Duodenal mucosa (tissue), 2 donors: ENCODE results near the gene HBP1.
"Not testable (repeated sequence)": the region's sequence is repeated elsewhere in the genome, so short reads cannot be mapped to it uniquely, and the experiment has no call there.

Source experiments
- H3K27ac ChIP-seq: one replicate; pipeline ENCODE4 v1.7.0; 2013; ENCODE audit warnings: low read depth, low read length
- H3K27me3 ChIP-seq, 2 donors: one replicate each; pipeline ENCODE4 v1.7.0; 2013; ENCODE audit warnings: low read length in 2 of 2, control low read depth in 1 of 2; ENCODE audit not compliant: insufficient read depth in 2 of 2, control insufficient read depth in 1 of 2
- H3K36me3 ChIP-seq, 2 donors: one replicate each; pipeline ENCODE4 v1.7.0; 2013; ENCODE audit warnings: low read length in 2 of 2, control low read depth in 1 of 2; ENCODE audit not compliant: insufficient read depth in 2 of 2, control insufficient read depth in 1 of 2
- H3K4me1 ChIP-seq, 2 donors: one replicate each; pipeline ENCODE4 v1.7.0; 2013; ENCODE audit warnings: low read length in 2 of 2, control low read depth in 1 of 2; ENCODE audit not compliant: insufficient read depth in 2 of 2, control insufficient read depth in 1 of 2
- H3K4me3 ChIP-seq, 2 donors: one replicate each; pipeline ENCODE4 v1.7.0; 2013; ENCODE audit warnings: low read length in 2 of 2, low read depth in 1 of 2
- H3K9ac ChIP-seq, 2 donors: one replicate each; pipeline ENCODE4 v1.7.0; 2013; ENCODE audit warnings: low read length in 2 of 2, low read depth in 1 of 2
- H3K9me3 ChIP-seq, 2 donors: one replicate each; pipeline ENCODE4 v1.7.0; 2013; ENCODE audit warnings: low read length in 2 of 2, control low read depth in 1 of 2; ENCODE audit not compliant: control insufficient read depth in 1 of 2

Gene HBP1

DNA sequence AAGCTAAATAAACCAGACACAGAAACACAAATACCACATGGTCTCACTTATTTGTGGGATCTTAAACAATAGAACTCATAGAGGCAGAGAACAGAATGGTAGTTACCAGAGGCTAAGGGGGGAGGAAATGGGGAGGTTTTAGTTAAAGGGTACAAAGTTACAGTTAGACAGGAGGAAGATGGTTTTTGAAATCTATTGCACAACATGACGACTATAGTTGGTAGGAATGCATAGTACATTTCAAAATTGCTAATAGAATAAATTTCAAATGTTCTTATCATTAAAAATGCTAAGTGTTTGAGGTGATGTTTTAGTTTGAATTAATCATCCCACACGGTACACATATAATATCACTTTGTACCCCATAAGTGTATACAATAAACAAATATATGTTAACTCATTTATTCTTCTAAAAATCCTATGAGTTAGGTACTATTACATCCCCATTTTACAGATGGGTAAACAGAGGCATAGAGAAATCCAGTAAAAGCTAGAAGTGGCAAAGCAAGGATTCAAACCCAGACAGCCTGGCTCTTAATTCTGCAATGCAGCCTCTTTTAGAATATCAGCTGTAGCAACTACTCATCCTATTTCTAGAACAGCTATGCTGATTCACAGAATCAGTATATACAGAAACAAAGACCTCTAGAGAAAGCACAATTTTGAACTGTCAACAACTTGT is 50.9 kb downstream of the HBP1 start:
- Histone ChIP-seq H3K36me3 (peaks cover 0 to 11% of the 10 kb centered on the region in 2 donors), H3K9me3 (no peaks in the 10 kb centered on the region), H3K27me3 (no peaks in the 10 kb centered on the region), H3K27ac (no peak overlapping the region), H3K4me3 (no peak overlapping the region), H3K9ac (no peak overlapping the region), H3K4me1 (no peaks in the 10 kb centered on the region)

DNA sequence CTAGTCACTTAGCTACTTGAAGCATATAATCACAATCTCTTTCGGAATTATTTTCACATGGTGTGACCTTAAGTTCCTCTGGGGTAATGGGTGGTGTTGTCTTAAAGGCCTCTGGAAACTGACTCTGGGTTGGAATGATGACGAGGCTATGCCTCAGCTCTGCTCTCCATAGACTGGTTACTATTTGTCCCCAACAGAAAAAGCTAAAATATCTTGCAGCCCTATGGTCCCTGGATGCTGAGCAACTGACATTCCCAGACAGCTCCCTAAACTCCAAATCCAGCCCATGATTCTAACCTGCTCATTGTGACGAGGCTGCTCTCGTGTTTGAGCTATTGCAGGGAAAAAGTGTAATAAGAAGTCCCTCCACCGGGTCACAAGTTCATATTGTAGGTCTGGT is 51.6 kb downstream of the HBP1 start:
- H3K36me3 ChIP-seq = peaks cover 0 to 14% of the 10 kb centered on the region in 2 donors
- no peak overlapping the region for H3K4me3 ChIP-seq
- no peaks in the 10 kb centered on the region for H3K9me3 ChIP-seq
- no peak overlapping the region for H3K27ac ChIP-seq
- H3K9ac ChIP-seq = no peak overlapping the region
- no peaks in the 10 kb centered on the region for H3K27me3 ChIP-seq
- H3K4me1 ChIP-seq = no peaks in the 10 kb centered on the region

DNA sequence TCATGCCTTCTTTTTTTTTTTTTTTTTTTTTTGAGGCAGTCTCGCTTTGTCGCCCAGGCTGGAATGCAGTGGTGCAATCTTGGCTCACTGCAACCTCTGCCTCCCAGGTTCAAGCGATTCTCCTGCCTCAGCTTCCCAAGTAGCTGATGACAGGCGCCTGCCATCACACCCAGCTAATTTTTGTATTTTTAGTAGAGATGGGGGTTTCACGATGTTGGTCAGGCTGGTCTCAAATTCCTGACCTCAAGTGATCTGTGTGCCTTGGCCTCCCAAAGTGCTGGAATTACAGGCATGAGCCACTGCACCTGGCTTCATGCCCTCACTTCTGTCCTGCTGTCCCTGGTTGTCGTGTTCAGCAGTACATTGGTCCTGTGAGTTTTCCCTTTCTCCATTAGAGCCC is 52.0 kb downstream of the HBP1 start:
- H3K4me1 ChIP-seq, H3K4me3 ChIP-seq, H3K27ac ChIP-seq, H3K9ac ChIP-seq, H3K27me3 ChIP-seq, H3K9me3 ChIP-seq: not testable (repeated sequence)
- peaks cover 0 to 14% of the 10 kb centered on the region in 2 donors for H3K36me3 ChIP-seq

DNA sequence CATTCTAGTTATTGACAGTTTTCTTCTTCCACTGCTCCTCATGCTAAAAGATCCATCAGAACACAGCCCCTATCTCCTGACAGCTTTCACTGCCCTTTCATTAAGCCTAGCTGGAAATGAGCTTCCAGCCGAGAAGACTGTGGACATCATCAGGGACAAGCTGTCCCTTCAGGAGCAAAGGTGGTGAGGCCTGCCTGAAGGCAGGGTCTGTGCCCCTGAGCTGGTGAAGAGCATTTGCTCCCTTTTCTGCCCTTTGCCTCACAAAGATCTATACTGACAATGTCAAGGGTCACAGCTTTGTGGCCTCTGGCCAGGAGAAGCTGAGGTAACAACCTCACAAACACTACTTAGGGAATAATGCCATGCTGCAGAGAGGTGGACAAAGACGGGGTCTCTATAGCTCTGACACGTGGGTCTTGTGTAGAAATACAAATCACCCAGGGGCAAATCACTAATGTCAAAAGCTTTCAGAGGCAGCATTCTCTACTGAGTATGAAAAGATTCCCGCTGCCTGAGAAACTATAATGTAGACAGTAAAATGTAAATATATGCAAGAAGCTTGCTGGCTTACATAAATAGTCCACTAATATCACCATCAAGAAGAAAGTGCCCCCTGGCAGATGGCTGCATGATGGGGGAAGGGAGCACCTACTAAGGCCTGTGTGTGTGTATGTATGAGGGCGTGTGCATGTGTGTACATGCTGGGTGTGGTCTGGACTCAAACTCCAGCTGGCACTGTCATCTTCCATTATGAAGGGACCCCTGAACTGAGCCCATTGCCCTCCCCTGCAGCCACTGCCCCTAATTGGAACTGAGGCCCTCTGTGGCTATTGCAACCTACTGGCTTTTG is 55.8 kb downstream of the HBP1 start:
- Histone ChIP-seq H3K9ac (no peak overlapping the region), H3K36me3 (peaks cover 0 to 14% of the 10 kb centered on the region in 2 donors), H3K27ac (no peak overlapping the region), H3K9me3 (no peaks in the 10 kb centered on the region), H3K27me3 (no peaks in the 10 kb centered on the region), H3K4me3 (no peak overlapping the region), H3K4me1 (no peaks in the 10 kb centered on the region)

DNA sequence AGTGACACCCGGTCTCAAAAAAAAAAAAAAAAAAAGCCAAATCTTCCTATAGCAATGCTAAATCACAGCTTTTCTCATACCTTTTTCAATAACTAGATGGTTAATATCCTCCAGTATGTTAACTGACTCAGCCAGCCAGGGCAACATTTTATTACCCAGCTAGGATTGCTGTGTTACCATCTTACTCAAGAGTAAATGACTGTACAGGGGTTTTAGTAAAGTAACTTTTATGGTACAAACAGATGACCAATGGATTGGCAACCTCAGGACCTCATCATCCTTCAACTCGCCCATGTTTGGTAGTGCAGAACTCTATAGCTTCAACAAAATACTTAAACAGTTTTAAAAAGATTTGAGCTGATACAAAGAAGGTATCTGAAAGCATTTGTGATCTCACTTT is 59.5 kb downstream of the HBP1 start:
- Histone ChIP-seq H3K27me3 (no peaks in the 10 kb centered on the region), H3K9me3 (no peaks in the 10 kb centered on the region), H3K4me3 (no peak overlapping the region), H3K9ac (no peak overlapping the region), H3K4me1 (no peaks in the 10 kb centered on the region), H3K36me3 (peaks cover 0 to 12% of the 10 kb centered on the region in 2 donors), H3K27ac (no peak overlapping the region)

DNA sequence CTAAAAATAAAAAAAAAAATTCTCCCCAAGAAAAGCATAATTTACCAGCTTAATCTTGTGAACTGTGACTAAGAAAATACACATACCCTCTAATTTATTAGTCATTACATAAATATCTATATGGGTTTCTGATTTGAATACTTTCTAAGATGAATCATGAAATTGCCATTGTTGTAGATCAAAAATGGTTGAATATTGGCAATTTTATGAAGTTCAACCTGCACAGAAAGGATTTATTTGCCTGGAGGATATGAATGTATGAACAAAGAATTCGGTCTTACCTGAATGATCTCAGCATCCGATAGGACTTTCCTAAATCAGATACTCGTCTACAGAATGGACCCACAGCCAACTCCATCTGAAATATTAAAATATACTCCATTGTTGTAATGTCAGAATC is 61.5 kb downstream of the HBP1 start:
- H3K4me1 ChIP-seq = no peaks in the 10 kb centered on the region
- H3K27me3 ChIP-seq = no peaks in the 10 kb centered on the region
- no peaks in the 10 kb centered on the region for H3K9me3 ChIP-seq
- H3K9ac ChIP-seq = no peak overlapping the region
- H3K4me3 ChIP-seq = no peak overlapping the region
- H3K27ac ChIP-seq = no peak overlapping the region
- peaks cover 0 to 10% of the 10 kb centered on the region in 2 donors for H3K36me3 ChIP-seq

DNA sequence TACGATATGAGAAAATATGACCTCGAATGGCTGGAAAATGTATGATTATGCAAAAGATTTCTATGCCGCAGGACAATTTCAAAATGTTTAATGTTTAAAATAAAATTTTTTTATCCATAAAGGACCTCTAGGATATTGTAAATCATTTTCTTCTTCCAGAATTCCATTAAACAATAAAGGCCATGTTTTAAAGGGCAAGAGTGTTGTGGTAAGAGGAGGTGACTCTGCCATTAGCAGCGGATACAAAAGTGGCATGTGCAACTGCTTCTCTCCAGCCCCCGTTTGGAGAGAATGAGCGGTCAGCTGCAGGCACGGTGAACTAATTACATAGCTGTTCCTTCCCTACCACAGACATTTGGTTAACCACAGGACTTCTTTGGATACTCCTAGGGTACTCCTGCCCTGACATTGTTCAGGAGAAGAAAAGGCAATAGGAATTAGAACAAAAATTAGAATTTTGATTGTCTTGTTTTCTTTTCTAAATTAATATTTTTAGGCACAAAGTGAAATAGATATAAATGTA is 63.8 kb downstream of the HBP1 start:
- H3K27me3 ChIP-seq = no peaks in the 10 kb centered on the region
- H3K9me3 ChIP-seq = no peaks in the 10 kb centered on the region
- no peak overlapping the region for H3K27ac ChIP-seq
- H3K36me3 ChIP-seq = peaks cover 0 to 17% of the 10 kb centered on the region in 2 donors
- no peaks in the 10 kb centered on the region for H3K4me1 ChIP-seq
- no peak overlapping the region for H3K9ac ChIP-seq
- H3K4me3 ChIP-seq = no peak overlapping the region

DNA sequence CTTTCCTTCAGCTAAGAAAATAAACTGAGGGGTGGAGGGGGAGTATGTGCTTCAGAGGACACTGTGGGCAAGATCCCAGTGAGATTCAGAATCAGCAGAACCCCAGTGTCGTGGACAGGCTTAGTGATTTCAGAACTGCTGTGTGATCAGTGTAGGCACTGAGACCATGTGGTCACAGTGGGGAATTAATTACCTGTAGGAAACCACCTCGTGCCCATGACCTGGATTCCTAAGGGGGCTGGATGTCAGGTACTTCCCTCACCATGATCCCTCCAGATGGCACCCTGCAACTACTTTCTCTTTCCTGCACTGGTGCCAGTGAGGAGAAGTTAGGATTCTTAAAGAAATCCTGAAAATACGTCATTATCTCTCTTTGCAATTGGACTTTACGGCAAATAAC is 64.4 kb downstream of the HBP1 start:
- Histone ChIP-seq H3K4me3 (no peak overlapping the region), H3K4me1 (no peaks in the 10 kb centered on the region), H3K36me3 (peaks cover 0 to 17% of the 10 kb centered on the region in 2 donors), H3K27me3 (no peaks in the 10 kb centered on the region), H3K27ac (no peak overlapping the region), H3K9ac (no peak overlapping the region), H3K9me3 (no peaks in the 10 kb centered on the region)

DNA sequence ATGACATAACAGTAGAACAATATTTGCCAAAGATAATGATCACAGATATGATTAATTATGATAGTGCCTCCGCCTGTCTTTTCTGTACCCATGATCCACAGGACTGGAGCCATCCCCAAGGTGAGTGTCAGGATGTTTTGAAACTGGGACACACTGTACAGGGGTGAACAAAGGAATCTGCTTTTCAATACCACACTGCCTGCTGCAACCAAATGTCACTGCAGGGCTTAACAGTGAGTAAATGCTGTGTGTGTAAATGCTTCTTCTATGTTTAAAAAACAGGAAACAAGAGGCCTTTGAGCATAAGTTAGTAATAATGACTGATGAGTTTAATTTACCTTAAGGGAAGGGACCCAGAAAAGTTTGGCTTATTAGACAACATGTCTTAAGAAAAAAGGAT is 65.2 kb downstream of the HBP1 start:
- H3K9me3 ChIP-seq = no peaks in the 10 kb centered on the region
- no peak overlapping the region for H3K9ac ChIP-seq
- peaks cover 0 to 17% of the 10 kb centered on the region in 2 donors for H3K36me3 ChIP-seq
- H3K27me3 ChIP-seq = no peaks in the 10 kb centered on the region
- H3K4me1 ChIP-seq = no peaks in the 10 kb centered on the region
- no peak overlapping the region for H3K27ac ChIP-seq
- H3K4me3 ChIP-seq = no peak overlapping the region

DNA sequence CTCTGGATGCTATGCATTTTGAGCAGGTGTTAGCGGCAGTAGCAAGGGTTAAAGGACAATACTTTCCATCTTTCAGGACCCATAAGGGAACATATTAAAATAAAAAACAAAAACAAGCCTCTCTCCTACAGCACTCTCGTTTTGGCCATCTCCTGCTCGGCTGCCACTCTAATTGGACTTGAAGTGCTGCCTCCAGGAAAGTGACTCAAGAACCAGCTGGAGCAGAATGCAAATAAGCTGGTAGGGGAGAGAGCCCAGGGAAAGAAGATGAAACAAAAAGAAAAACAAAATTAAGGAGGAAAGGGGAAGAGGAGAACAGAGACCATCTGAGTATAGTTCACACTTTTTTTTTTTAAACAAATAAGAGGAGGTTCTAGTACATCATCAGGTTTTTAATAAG is 65.6 kb downstream of the HBP1 start:
- H3K36me3 ChIP-seq = peaks cover 0 to 17% of the 10 kb centered on the region in 2 donors
- no peak overlapping the region for H3K9ac ChIP-seq
- H3K27me3 ChIP-seq = no peaks in the 10 kb centered on the region
- H3K9me3 ChIP-seq = no peaks in the 10 kb centered on the region
- no peaks in the 10 kb centered on the region for H3K4me1 ChIP-seq
- H3K27ac ChIP-seq = no peak overlapping the region
- H3K4me3 ChIP-seq = no peak overlapping the region
